Upper lobe of left lung (tissue), 4 donors: ENCODE data around the gene PNLDC1.

ENCODE experiments used
- POLR2A ChIP-seq, 4 donors: fragments of 450-650 bp; IDR thresholded peaks; one replicate each; pipeline ENCODE4 v1.5.1; 2016 to 2017; ENCODE audit warnings: antibody characterized with exemption in 4 of 4, mild to moderate bottlenecking in 2 of 4
- POLR2AphosphoS5 ChIP-seq, 2 donors: sonication (generic); formaldehyde crosslinking; IDR thresholded peaks; one replicate each; pipeline ENCODE4 v1.5.1; 2017; ENCODE audit warnings: antibody characterized with exemption in 2 of 2
- TF ChIP-seq, protein P1 (sequence below), 6 experiments: fragments of 450-650 bp in 4 of 6; fragments of 200-600 bp in 2 of 6; sonication (generic) in 2 of 6; IDR thresholded peaks; one replicate each; pipeline ENCODE4 v1.5.1; 2016 to 2019; ENCODE audit warnings: antibody characterized with exemption in 6 of 6

GRCh38 chr6:159819932-159820640, 20.0 kb downstream of the PNLDC1 start:
- TF ChIP-seq, protein P1, sequence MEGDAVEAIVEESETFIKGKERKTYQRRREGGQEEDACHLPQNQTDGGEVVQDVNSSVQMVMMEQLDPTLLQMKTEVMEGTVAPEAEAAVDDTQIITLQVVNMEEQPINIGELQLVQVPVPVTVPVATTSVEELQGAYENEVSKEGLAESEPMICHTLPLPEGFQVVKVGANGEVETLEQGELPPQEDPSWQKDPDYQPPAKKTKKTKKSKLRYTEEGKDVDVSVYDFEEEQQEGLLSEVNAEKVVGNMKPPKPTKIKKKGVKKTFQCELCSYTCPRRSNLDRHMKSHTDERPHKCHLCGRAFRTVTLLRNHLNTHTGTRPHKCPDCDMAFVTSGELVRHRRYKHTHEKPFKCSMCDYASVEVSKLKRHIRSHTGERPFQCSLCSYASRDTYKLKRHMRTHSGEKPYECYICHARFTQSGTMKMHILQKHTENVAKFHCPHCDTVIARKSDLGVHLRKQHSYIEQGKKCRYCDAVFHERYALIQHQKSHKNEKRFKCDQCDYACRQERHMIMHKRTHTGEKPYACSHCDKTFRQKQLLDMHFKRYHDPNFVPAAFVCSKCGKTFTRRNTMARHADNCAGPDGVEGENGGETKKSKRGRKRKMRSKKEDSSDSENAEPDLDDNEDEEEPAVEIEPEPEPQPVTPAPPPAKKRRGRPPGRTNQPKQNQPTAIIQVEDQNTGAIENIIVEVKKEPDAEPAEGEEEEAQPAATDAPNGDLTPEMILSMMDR (IDR thresholded peaks at IDR 0.05), result no peak
- TF ChIP-seq POLR2AphosphoS5 (IDR thresholded peaks at IDR 0.05) (no peak), POLR2A (IDR thresholded peaks at IDR 0.05) (no peak)
